Adipocyte (in vitro differentiated cells): ENCODE measurements around the gene ANKHD1.
"Not testable (repeated sequence)": the region's sequence is repeated elsewhere in the genome, so short reads cannot be mapped to it uniquely, and the experiment has no call there.

Experiments
- DNase-seq: peaks from one replicate; pipeline ENCODE4 v3.0.0-alpha.2; 2015; ENCODE audit warnings: low read depth
- H3K27me3 ChIP-seq: replicated peaks from 2 replicates; pipeline ENCODE4 v1.7.0; 2013; ENCODE audit warnings: mild to moderate bottlenecking, low read length, moderate library complexity; ENCODE audit not compliant: control insufficient read depth, insufficient read depth
- H3K36me3 ChIP-seq: 2 replicates; pipeline ENCODE4 v1.7.0; 2013; ENCODE audit warnings: low read length, mild to moderate bottlenecking, moderate library complexity; ENCODE audit not compliant: control insufficient read depth, insufficient read depth, severe bottlenecking
- H3K4me1 ChIP-seq: 2 replicates; pipeline ENCODE4 v1.7.0; 2013; ENCODE audit warnings: mild to moderate bottlenecking, low read length, moderate library complexity; ENCODE audit not compliant: control insufficient read depth, insufficient read depth
- H3K4me3 ChIP-seq: 2 replicates; pipeline ENCODE4 v1.7.0; 2013; ENCODE audit warnings: mild to moderate bottlenecking, low read length, moderate library complexity
- H3K9ac ChIP-seq: 2 replicates; pipeline ENCODE4 v1.7.0; 2013; ENCODE audit warnings: mild to moderate bottlenecking, low read length, moderate library complexity
- H3K9me3 ChIP-seq: 2 replicates; pipeline ENCODE4 v1.7.0; 2013; ENCODE audit warnings: mild to moderate bottlenecking, low read length, moderate library complexity; ENCODE audit not compliant: control insufficient read depth

ANKHD1 gene

DNA sequence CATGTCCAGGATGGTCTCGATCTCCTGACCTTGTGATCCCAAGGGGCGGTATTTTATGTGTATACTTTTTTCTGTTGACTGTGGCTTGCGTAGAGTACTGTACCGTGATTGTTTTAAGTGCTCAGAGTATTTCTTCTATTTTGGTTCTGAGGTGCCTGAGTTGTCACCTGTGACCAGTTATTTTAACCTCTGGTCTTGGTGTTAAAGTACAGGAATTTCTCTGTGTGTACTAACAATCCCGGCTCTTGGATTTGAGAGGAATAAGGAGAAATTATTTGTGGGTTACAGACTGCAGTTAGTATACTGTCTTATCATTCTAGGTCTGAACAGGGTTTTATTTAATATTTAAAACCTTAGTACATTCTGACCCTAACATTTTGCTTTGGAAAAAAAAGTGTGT is 2.0 kb downstream of the ANKHD1 start:
- Histone ChIP-seq H3K9ac (peak overlapping the region; percentile 25), H3K36me3 (peaks cover 4% of the 10 kb centered on the region), H3K27me3 (no peaks in the 10 kb centered on the region), H3K4me1 (peaks cover 27% of the 10 kb centered on the region), H3K4me3 (peak overlapping the region; percentile 95), H3K9me3 (no peaks in the 10 kb centered on the region)
- DNase-seq: no peak

DNA sequence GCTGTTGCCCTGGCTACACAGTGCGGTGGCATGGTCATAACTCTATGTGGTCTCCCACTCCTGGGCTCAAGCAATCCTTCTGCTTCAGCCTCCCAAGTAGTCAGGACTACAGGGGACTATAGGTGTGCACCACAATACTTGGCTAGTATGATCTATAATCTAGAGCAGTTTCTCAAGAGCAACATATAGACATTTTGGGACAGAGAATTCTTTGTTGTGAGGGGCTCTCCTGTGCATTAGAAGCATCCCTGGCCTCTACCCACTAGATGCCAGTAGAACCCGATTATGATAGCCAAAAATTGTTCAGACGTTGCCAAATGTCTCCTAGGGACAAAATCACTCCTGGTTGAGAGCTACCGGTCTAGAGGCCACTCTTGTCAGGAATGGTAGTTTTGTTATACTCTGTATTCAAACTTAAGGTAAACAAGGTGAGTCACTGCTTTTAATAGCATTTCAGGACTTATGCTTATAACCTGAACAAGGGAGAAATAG is 7.2 kb downstream of the ANKHD1 start:
- Histone ChIP-seq H3K9ac (no peak overlapping the region), H3K27me3 (no peaks in the 10 kb centered on the region), H3K4me3 (no peak overlapping the region), H3K36me3 (peaks cover 4% of the 10 kb centered on the region), H3K4me1 (peaks cover 13% of the 10 kb centered on the region), H3K9me3 (no peaks in the 10 kb centered on the region)
- no peak for DNase-seq

- H3K4me3 ChIP-seq: no peak overlapping the region
- no peaks in the 10 kb centered on the region for H3K36me3 ChIP-seq
- DNase-seq: no peak
- no peaks in the 10 kb centered on the region for H3K27me3 ChIP-seq
- no peaks in the 10 kb centered on the region for H3K4me1 ChIP-seq
- no peak overlapping the region for H3K9ac ChIP-seq
- no peaks in the 10 kb centered on the region for H3K9me3 ChIP-seq
Measured at GRCh38 chr5:140413230-140413629, 11.6 kb downstream of the ANKHD1 start.

DNA sequence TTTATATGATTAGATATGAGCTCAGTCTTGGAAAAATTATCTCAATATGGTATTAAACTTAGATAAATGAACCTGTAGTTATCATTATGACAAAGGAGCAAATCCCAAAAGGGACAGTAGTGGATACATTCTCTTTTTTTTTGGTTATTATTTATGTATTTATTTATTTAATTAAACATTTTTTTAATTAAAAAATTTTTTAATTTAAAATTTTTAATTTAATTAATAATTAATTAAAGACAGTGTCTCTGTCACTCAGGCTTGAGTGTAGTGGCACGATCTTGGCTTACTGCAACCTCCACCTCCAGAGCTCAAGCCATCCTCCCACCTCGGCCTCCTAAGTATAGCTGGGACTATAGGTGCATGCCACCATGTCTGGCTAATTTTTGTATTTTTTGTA is 15.6 kb downstream of the ANKHD1 start:
- Histone ChIP-seq H3K9me3 (no peaks in the 10 kb centered on the region), H3K27me3 (no peaks in the 10 kb centered on the region), H3K36me3 (no peaks in the 10 kb centered on the region), H3K4me3 (no peak overlapping the region), H3K4me1 (peaks cover 11% of the 10 kb centered on the region), H3K9ac (no peak overlapping the region)
- DNase-seq: no peak

GRCh38 chr5:140418862-140419520 is 17.4 kb downstream of the ANKHD1 start:
- Histone ChIP-seq H3K9me3 (no peaks in the 10 kb centered on the region), H3K27me3 (no peaks in the 10 kb centered on the region), H3K9ac (no peak overlapping the region), H3K4me3 (no peak overlapping the region), H3K36me3 (no peaks in the 10 kb centered on the region), H3K4me1 (peaks cover 11% of the 10 kb centered on the region)
- no peak for DNase-seq

DNA sequence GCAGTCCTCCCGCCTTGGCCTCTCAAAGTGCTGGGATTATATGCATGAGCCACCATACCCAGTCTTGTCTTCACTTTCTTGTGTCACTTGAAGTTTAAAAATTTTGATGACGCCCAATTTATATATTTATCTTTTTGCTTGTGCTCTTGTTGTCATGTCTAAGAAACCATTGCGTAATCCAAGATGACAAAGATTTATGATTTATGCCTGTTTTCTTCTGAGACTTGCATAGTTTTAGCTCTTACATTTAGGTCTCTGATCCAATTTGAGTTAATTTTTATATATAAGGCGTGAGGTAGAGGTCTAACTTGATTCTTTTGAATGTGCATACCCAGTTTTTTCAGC is 18.6 kb downstream of the ANKHD1 start:
- Histone ChIP-seq H3K27me3 (no peaks in the 10 kb centered on the region), H3K4me3 (no peak overlapping the region), H3K36me3 (no peaks in the 10 kb centered on the region), H3K9me3 (no peaks in the 10 kb centered on the region), H3K9ac (no peak overlapping the region), H3K4me1 (peaks cover 11% of the 10 kb centered on the region)
- peak; percentile 28 for DNase-seq

- no peaks in the 10 kb centered on the region for H3K36me3 ChIP-seq
- no peak overlapping the region for H3K4me3 ChIP-seq
- H3K27me3 ChIP-seq: no peaks in the 10 kb centered on the region
- H3K9me3 ChIP-seq: no peaks in the 10 kb centered on the region
- H3K4me1 ChIP-seq: peaks cover 11% of the 10 kb centered on the region
- no peak for DNase-seq
- no peak overlapping the region for H3K9ac ChIP-seq
Measured at GRCh38 chr5:140420665-140421361, 19.2 kb downstream of the ANKHD1 start.

DNA sequence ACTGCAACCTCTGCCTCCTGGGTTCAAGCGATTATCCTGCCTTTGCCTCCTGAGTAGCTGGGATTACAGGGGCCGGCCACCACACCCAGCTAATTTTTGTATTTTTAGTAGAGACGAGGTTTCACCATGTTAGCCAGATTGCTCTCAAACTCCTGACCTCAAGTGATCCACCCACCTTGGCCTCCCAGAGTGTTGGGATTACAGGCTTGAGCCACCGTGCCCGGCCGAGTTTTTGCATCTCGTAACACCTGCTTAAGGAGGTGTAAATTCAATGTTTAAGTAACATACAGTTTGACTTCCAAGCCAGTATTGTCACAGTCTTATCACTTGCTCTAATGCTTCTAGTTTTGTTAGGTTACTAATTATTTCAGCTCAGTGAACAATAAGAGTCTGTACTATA is 19.7 kb downstream of the ANKHD1 start:
- not testable (repeated sequence) for H3K9ac ChIP-seq, H3K9me3 ChIP-seq, H3K4me3 ChIP-seq, H3K36me3 ChIP-seq, DNase-seq, H3K27me3 ChIP-seq
- H3K4me1 ChIP-seq: peaks cover 11% of the 10 kb centered on the region

DNA sequence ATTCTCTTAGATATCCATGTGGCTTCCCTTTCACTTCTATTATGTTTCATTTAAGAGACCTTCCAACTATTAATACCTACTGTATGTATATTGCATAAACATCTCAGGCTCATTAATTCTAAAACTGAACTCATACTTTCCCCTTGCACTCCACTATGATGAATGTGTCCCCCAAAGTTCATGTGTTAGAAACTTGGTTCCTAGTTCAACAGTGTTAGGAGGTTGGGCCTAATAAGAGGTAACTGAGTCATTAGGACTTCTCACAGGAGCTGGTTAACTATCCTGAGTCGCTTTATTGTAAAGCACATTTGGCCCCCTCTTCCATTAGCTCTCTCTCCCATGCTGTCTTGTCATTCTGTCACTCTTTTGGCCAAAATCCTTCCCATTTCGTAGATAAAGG is 22.0 kb downstream of the ANKHD1 start:
- DNase-seq: no peak
- Histone ChIP-seq H3K27me3 (no peaks in the 10 kb centered on the region), H3K4me1 (peaks cover 11% of the 10 kb centered on the region), H3K36me3 (no peaks in the 10 kb centered on the region), H3K4me3 (no peak overlapping the region), H3K9me3 (no peaks in the 10 kb centered on the region), H3K9ac (no peak overlapping the region)

- Histone ChIP-seq H3K4me1 (peaks cover 11% of the 10 kb centered on the region), H3K9ac (no peak overlapping the region), H3K4me3 (no peak overlapping the region), H3K36me3 (no peaks in the 10 kb centered on the region), H3K27me3 (no peaks in the 10 kb centered on the region), H3K9me3 (no peaks in the 10 kb centered on the region)
- no peak for DNase-seq
Measured at GRCh38 chr5:140424135-140424534, 22.5 kb downstream of the ANKHD1 start.

DNA sequence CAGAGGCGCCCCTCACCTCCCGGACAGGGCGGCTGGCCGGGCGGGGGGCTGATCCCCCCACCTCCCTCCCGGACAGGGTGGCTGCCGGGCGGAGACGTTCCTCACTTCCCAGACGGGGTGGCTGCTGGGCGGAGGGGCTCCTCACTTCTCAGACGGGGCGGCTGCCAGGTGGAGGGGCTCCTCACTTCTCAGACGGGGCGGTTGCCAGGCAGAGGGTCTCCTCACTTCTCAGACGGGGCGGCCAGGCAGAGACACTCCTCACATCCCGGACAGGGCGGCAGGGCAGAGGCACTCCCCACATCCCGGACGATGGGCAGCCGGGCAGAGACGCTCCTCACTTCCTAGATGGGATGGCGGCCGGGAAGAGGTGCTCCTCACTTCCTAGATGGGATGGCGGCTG is 26.1 kb downstream of the ANKHD1 start:
- not testable (repeated sequence) for H3K36me3 ChIP-seq, H3K27me3 ChIP-seq, DNase-seq, H3K9ac ChIP-seq, H3K9me3 ChIP-seq, H3K4me1 ChIP-seq, H3K4me3 ChIP-seq

GRCh38 chr5:140429724-140430123 is 28.1 kb downstream of the ANKHD1 start:
- no peak for DNase-seq
- H3K9ac ChIP-seq: no peak overlapping the region
- H3K36me3 ChIP-seq: no peaks in the 10 kb centered on the region
- H3K4me3 ChIP-seq: no peak overlapping the region
- no peaks in the 10 kb centered on the region for H3K27me3 ChIP-seq
- H3K9me3 ChIP-seq: no peaks in the 10 kb centered on the region
- H3K4me1 ChIP-seq: no peaks in the 10 kb centered on the region
